Astrocyte (in vitro differentiated cells and primary cell): ENCODE results near the gene NEK9. TPM values are rescaled to one million over a fixed set of nuclear protein-coding genes. Genes with fewer than 3 reads are reported as not detected.

Experiments used
- DNase-seq: peaks from one replicate; pipeline ENCODE4 v3.0.0-alpha.2; 2010; ENCODE audit warnings: low read depth
- FAIRE-seq: peaks from 2 replicates; lab custom pipeline; 2011; peaks lifted over from hg19 to GRCh38; lab: Jason Lieb, UNC
- H2AFZ ChIP-seq: 2 replicates; pipeline ENCODE4 v1.6.0; 2012; ENCODE audit warnings: low read depth, low read length, inconsistent platforms
- H3K27ac ChIP-seq: 2 replicates; pipeline ENCODE4 v1.5.1; 2011; ENCODE audit warnings: low read depth, low read length, inconsistent platforms
- H3K27me3 ChIP-seq: 2 replicates; pipeline ENCODE4 v1.6.0; 2011; ENCODE audit warnings: low read length, inconsistent platforms; ENCODE audit not compliant: insufficient read depth
- H3K36me3 ChIP-seq: 2 replicates; pipeline ENCODE4 v1.5.1; 2011; ENCODE audit warnings: low read length, inconsistent platforms; ENCODE audit not compliant: insufficient read depth
- H3K4me1 ChIP-seq: 2 replicates; pipeline ENCODE4 v1.5.1; 2011; ENCODE audit warnings: low read length, inconsistent platforms; ENCODE audit not compliant: insufficient read depth
- H3K4me2 ChIP-seq: 2 replicates; pipeline ENCODE4 v1.6.0; 2012; ENCODE audit warnings: low read length, inconsistent platforms
- H3K4me3 ChIP-seq: 2 replicates; pipeline ENCODE4 v1.5.1; 2011; ENCODE audit warnings: low read depth, mild to moderate bottlenecking, low read length, inconsistent platforms; ENCODE audit not compliant: insufficient read depth
- H3K79me2 ChIP-seq: 2 replicates; pipeline ENCODE4 v1.6.0; 2012; ENCODE audit warnings: mild to moderate bottlenecking, low read length, inconsistent platforms; ENCODE audit not compliant: insufficient read depth
- H3K9ac ChIP-seq: 2 replicates; pipeline ENCODE4 v1.6.0; 2012; ENCODE audit warnings: mild to moderate bottlenecking, low read length, inconsistent platforms
- H3K9me3 ChIP-seq: 2 replicates; pipeline ENCODE4 v1.5.1; 2012; ENCODE audit warnings: low read depth, mild to moderate bottlenecking, low read length, inconsistent platforms; ENCODE audit not compliant: insufficient read depth
- H4K20me1 ChIP-seq: 2 replicates; pipeline ENCODE4 v1.6.0; 2012; ENCODE audit warnings: low read length, inconsistent platforms; ENCODE audit not compliant: insufficient read depth
- H3K27ac Mint-ChIP-seq: one replicate; pipeline ENCODE4 v1.8.0; 2021; ENCODE audit warnings: mild to moderate bottlenecking, mixed read lengths; ENCODE audit not compliant: unreplicated experiment
- H3K27me3 Mint-ChIP-seq: one replicate; pipeline ENCODE4 v1.8.0; 2021; ENCODE audit warnings: low read depth, mixed read lengths; ENCODE audit not compliant: unreplicated experiment
- H3K36me3 Mint-ChIP-seq: one replicate; pipeline ENCODE4 v1.8.0; 2021; ENCODE audit warnings: low read depth, mixed read lengths; ENCODE audit not compliant: unreplicated experiment
- H3K4me1 Mint-ChIP-seq: one replicate; pipeline ENCODE4 v1.8.0; 2021; ENCODE audit warnings: low read depth, mixed read lengths; ENCODE audit not compliant: unreplicated experiment
- H3K4me3 Mint-ChIP-seq: one replicate; pipeline ENCODE4 v1.8.0; 2021; ENCODE audit warnings: mild to moderate bottlenecking, moderate library complexity, mixed read lengths; ENCODE audit not compliant: unreplicated experiment
- H3K9me3 Mint-ChIP-seq: one replicate; pipeline ENCODE4 v1.8.0; 2021; ENCODE audit warnings: mild to moderate bottlenecking, mixed read lengths; ENCODE audit not compliant: unreplicated experiment
- EZH2 ChIP-seq: IDR thresholded peaks from 2 replicates; pipeline ENCODE4 v1.6.1; 2012; ENCODE audit warnings: mild to moderate bottlenecking, low read length, inconsistent platforms; ENCODE audit not compliant: insufficient read depth
- total RNA-seq: library from RNA; stranded (reverse); gene quantifications from 2 replicates; pipeline ENCODE4 v1.2.1, GENCODE V29; 2021
- TF ChIP-seq, protein P1 (sequence below): IDR thresholded peaks from 2 replicates; pipeline ENCODE4 v1.5.1; 2011; ENCODE audit warnings: low read depth, mild to moderate bottlenecking, inconsistent platforms, low read length, moderate library complexity; ENCODE audit not compliant: insufficient read depth

NEK9 gene
- total RNA-seq, 1 donor from 2014 or later: 45.2 TPM

DNA sequence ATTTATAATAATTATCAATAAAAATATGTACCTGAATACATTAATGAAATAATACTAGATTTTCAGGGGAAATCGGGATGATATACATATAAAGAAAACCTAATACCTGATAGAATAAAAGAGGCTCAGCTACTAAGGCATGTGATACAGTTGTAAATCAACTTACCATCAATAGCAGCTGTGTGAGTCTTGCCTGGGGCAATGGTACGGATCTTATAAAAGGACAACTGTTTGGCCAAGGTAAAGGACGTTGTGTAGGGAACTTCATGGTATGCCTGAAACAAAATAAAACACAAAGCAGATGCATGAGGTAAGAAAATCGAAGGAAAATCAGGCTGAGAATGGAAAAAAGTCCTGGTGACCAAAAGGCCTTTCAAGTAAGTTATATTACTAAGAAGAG is 25.4 kb downstream of the NEK9 start:
- H3K4me3 Mint-ChIP-seq: no peak overlapping the region
- no peaks in the 10 kb centered on the region for H3K27me3 Mint-ChIP-seq
- H4K20me1 ChIP-seq: peaks cover 4% of the 10 kb centered on the region
- H3K9me3 Mint-ChIP-seq: peaks cover 1% of the 10 kb centered on the region
- H3K36me3 Mint-ChIP-seq: peaks cover 26% of the 10 kb centered on the region
- FAIRE-seq (no peak), DNase-seq (no peak)
- no peak overlapping the region for H3K27ac ChIP-seq
- H3K4me2 ChIP-seq: no peak overlapping the region
- H3K27ac Mint-ChIP-seq: no peak overlapping the region
- no peak for TF ChIP-seq EZH2
- TF ChIP-seq, protein P1, sequence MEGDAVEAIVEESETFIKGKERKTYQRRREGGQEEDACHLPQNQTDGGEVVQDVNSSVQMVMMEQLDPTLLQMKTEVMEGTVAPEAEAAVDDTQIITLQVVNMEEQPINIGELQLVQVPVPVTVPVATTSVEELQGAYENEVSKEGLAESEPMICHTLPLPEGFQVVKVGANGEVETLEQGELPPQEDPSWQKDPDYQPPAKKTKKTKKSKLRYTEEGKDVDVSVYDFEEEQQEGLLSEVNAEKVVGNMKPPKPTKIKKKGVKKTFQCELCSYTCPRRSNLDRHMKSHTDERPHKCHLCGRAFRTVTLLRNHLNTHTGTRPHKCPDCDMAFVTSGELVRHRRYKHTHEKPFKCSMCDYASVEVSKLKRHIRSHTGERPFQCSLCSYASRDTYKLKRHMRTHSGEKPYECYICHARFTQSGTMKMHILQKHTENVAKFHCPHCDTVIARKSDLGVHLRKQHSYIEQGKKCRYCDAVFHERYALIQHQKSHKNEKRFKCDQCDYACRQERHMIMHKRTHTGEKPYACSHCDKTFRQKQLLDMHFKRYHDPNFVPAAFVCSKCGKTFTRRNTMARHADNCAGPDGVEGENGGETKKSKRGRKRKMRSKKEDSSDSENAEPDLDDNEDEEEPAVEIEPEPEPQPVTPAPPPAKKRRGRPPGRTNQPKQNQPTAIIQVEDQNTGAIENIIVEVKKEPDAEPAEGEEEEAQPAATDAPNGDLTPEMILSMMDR: no peak
- H2AFZ ChIP-seq: no peak overlapping the region
- H3K4me1 ChIP-seq: no peaks in the 10 kb centered on the region
- H3K4me3 ChIP-seq: no peak overlapping the region
- H3K4me1 Mint-ChIP-seq: peaks cover 2% of the 10 kb centered on the region
- H3K9me3 ChIP-seq: no peaks in the 10 kb centered on the region
- H3K9ac ChIP-seq: no peak overlapping the region
- no peaks in the 10 kb centered on the region for H3K79me2 ChIP-seq
- peaks cover 34% of the 10 kb centered on the region for H3K36me3 ChIP-seq
- no peaks in the 10 kb centered on the region for H3K27me3 ChIP-seq

DNA sequence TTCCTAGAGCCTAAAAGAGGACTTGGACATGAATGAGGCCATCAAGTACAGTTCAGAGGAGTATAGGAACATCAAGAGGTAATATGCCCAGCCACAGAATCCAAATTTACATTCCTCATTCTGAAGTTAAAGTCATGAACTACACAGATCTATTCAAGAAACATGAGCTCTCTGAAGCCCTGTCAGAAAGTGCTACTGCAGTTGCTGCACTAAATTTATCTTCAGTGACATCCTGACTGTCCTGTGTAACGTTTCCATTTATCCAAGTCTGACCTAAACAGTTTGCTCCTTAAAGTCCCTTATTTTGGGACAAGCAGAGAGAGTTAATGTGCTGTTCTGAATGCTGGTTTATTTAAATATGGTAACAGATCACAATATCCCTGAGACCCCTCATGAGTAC is 28.2 kb downstream of the NEK9 start:
- Histone ChIP-seq H3K4me2 (no peak overlapping the region), H4K20me1 (peaks cover 4% of the 10 kb centered on the region), H2AFZ (no peak overlapping the region), H3K9me3 (no peaks in the 10 kb centered on the region), H3K27ac (no peak overlapping the region), H3K4me3 (no peak overlapping the region), H3K9ac (no peak overlapping the region), H3K4me1 (no peaks in the 10 kb centered on the region), H3K27me3 (no peaks in the 10 kb centered on the region), H3K79me2 (no peaks in the 10 kb centered on the region), H3K36me3 (peaks cover 29% of the 10 kb centered on the region)
- Mint-ChIP-seq H3K27ac (no peak overlapping the region), H3K4me3 (no peak overlapping the region), H3K4me1 (peaks cover 2% of the 10 kb centered on the region), H3K27me3 (no peaks in the 10 kb centered on the region), H3K36me3 (peaks cover 24% of the 10 kb centered on the region), H3K9me3 (peaks cover 1% of the 10 kb centered on the region)
- DNase-seq: no peak
- TF ChIP-seq, protein P1: no peak
- no peak for TF ChIP-seq EZH2
- no peak for FAIRE-seq

DNA sequence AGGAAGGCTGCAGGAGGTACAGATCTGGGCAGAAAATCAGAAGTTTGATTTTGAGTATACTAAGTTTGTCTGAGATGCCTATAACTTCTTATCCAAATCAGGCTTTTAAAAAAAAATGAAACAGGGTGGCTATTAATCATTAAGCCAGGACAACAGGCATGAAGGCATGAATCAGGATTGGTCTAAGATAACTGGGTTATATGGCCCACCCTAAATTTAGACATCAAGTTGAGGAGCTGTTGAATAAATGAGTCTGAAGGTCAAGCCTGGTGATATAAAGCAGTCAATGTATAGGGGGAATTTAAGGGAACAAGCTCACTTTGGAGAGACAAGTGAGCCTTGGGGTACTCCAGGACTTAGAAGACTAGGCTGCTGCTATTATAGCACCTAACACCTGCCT is 28.6 kb downstream of the NEK9 start:
- H3K27ac ChIP-seq: no peak overlapping the region
- no peak for TF ChIP-seq EZH2
- TF ChIP-seq, protein P1: no peak
- Mint-ChIP-seq H3K27me3 (no peaks in the 10 kb centered on the region), H3K36me3 (peaks cover 21% of the 10 kb centered on the region), H3K9me3 (peaks cover 1% of the 10 kb centered on the region), H3K27ac (no peak overlapping the region), H3K4me3 (no peak overlapping the region), H3K4me1 (peaks cover 2% of the 10 kb centered on the region)
- H3K9me3 ChIP-seq: no peaks in the 10 kb centered on the region
- H3K79me2 ChIP-seq: no peaks in the 10 kb centered on the region
- no peaks in the 10 kb centered on the region for H3K27me3 ChIP-seq
- H3K4me2 ChIP-seq: no peak overlapping the region
- H3K9ac ChIP-seq: no peak overlapping the region
- DNase-seq (no peak), FAIRE-seq (no peak)
- peaks cover 30% of the 10 kb centered on the region for H3K36me3 ChIP-seq
- no peak overlapping the region for H2AFZ ChIP-seq
- peaks cover 4% of the 10 kb centered on the region for H4K20me1 ChIP-seq
- H3K4me3 ChIP-seq: no peak overlapping the region
- no peaks in the 10 kb centered on the region for H3K4me1 ChIP-seq
